ENCODE results near the gene COL23A1.

COL23A1 gene

GRCh38 chr5:178392931-178393394 is 197.2 kb downstream of the COL23A1 start:
- DNase-seq (ENCODE audit: low spot score), result no peak

DNA sequence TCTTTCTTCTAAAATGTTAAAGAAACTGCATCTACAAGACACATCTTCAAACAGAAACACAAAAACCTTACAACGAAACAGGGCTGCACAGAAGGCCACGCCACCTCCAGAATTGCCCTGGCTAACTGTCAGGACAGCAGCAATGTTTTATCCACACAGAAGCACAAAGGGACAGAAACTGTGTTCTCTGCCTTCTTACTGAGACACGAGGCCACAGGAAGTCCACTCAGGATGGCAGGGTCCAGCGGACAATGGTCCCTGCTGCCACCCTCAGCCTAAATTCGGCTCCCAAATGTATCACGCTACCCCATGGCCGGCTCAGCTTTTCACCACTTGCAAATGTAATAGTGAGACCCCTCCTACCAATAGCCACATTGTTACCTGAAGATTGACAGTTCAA is 197.8 kb downstream of the COL23A1 start:
- no peak for DNase-seq (ENCODE audit: low spot score)

GRCh38 chr5:178391480-178391879 is 198.7 kb downstream of the COL23A1 start:
- no peak for DNase-seq (ENCODE audit: low spot score)

DNA sequence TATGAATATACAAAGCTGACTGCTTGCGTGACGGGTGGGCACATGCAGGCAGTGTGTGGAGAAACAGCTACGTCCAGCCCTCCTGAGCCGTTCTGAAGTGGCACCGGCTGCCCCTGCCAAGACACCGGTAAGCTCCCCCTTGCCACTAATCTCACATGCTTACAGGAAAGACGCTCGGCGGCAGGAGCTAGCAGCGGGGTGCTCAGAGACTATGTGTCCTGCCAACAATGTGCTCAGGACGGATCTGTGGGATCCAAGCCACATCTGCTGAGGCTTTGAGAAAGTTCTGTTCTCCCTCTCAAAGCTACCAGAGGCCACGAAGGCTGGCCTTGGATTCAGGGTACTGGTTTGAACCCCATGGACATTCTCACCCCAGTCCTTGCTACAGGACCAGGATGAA is 200.4 kb downstream of the COL23A1 start:
- no peak for DNase-seq (ENCODE audit: low spot score)

GRCh38 chr5:178389026-178389729 is 201.0 kb downstream of the COL23A1 start:
- DNase-seq (ENCODE audit: low spot score), result no peak

DNA sequence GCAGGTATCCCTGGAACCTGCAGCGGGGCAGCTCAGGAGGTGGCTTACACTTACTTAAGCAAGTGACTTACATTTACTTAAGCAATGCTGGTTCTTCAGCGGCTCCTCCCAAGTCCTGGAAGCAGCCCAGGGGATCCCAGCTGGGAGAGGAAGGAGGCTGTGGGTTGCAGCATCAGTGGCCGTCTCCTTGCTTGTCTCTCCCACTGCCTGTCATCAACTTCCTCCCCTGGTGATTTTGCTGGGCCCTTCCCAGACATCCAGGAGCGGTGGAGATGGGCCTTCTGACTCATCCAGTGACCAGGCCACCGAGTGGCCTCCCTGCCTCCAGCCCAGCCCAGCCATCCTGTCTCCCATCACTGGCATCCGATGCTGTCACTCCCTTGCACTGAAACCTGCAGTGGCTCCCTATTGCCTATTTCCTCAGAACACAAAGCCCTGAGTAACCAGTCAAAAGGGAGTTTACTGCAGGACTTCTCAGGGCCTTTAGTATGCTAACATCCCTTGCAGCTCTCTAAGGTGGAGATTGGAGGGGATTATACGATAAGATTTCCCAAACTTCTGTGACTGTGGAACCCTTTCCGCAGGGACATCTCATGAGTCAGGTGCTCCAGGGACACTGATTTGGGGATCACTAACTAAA is 201.7 kb downstream of the COL23A1 start:
- DNase-seq (ENCODE audit: low spot score), result no peak

DNA sequence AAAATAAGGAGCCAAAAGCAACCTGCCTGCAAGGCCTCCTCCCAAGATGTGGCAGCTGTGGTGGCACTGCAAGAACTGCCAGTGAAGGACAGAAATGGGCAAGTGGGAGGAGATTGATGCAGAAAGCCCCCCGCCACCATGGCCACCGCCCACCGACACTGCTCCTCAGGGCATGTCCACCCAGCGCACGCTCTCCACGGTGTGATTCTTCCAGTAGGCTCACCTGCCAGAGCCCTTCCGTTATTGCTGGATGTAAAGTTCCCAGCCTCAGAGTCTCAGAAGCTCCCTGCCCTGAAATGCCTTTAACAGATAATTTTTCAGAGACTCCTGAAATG is 202.4 kb downstream of the COL23A1 start:
- DNase-seq (ENCODE audit: low spot score), result no peak

GRCh38 chr5:178387061-178387855 is 202.9 kb downstream of the COL23A1 start:
- DNase-seq (ENCODE audit: low spot score), result no peak

DNA sequence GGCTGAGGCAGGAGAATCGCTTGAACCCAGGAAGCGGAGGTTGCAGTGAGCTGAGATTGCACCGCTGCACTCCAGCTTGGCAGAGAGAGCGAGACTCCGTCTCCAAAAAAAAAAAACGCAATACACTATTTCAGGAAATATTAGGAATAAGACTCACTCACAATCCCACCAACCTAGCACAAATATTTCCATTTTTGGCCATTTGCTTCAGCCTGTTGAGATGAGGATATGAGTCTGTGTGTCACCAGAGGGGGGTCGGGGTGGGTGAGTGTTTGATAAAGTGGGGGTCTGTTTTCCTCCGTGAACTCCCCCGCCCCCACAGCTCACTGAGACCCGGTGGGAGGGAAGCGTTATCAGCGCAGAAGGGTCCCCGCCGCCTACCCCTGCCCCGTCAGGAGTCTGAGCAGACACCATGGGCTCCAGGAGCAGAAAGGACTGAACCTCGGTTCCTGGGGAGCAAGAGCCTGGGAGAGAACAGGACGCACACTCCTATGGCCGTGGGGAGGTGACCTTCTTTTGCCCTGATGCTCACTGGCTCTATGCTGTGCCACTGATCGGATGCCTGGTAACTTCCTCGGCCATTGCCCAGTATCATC is 203.8 kb downstream of the COL23A1 start:
- DNase-seq (ENCODE audit: low spot score), result no peak

GRCh38 chr5:178385496-178385890 is 204.7 kb downstream of the COL23A1 start:
- DNase-seq (ENCODE audit: low spot score), result no peak

- no peak for DNase-seq (ENCODE audit: low spot score)
These were observed 205.2 kb downstream of the COL23A1 start for GRCh38 chr5:178384816-178385495.

DNA sequence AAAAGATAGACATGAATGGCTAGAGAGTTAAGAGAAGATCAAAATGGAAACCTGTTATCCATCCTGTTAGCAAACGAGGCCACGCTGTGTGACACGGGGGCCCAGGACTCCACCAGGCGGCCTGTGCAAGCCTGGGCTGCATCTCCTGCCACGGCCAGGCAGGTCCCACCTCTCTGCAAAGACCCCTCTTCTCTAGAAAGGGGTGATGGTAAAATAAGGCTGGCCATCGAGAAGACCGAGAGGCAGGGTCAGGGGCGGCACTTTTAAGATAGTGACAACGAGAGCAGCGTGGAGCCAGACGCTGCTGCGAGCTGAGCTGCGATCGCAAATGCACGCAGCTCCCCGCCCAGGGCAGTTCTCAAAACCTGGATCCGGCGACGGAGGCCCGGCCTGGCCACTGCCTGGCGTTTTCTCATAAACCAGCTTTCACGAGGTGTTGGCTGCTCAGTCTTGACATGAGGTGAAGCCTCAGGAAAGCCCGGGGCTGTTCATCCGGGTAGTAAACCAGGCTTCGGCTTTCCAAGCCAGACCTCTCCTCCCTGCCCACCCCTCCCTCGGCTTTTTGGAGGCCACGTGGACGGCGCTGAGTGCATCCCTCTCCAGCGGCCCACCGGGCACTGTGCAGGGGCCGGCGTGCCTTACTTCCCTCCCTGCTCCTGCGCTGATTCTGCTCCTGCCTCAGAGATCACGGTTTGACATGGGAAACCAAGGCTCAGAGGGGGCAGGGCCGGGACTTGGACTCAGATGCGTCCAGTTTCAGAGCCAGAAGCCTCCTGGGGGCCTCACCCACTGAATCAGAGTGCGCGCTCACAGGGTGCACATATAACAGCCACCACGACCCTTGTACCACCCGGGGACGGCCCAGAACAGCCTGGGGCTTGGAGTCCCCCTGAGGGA is 206.0 kb downstream of the COL23A1 start:
- DNase-seq (ENCODE audit: low spot score), result no peak

DNA sequence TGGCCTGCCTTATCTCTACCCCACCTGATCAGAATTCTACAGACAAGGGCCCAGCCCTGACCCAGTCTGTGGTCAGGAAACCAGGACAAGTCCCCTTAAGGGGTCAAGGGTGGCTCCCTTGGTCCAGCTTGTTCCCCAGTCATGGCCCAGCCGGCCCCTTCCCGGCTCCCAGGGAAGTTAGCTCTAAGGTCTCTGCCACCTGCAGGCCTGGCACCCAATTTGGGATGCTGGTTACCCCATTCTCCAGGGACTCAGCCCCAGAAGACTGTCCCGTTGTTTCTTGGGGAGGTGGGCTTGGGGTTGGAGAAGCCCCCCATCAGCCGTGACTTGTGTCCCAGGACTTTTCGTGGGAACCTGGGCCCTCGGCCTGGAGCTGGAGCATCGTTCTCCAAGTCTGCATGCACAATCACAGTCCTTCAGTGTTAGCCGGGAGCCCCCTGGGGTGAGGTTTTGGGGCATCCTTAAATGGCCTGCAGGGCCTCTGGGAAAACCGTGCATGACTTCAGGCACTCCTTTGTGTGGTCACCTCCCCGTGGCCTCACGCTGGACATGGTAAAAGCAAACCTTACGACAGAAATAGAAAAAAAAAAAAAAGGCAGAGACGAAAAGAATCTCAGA is 206.8 kb downstream of the COL23A1 start:
- DNase-seq (ENCODE audit: low spot score), result no peak

GRCh38 chr5:178382754-178383164 is 207.4 kb downstream of the COL23A1 start:
- DNase-seq (ENCODE audit: low spot score), result no peak

GRCh38 chr5:178381921-178382695 is 208.1 kb downstream of the COL23A1 start:
- DNase-seq (ENCODE audit: low spot score), result no peak

DNA sequence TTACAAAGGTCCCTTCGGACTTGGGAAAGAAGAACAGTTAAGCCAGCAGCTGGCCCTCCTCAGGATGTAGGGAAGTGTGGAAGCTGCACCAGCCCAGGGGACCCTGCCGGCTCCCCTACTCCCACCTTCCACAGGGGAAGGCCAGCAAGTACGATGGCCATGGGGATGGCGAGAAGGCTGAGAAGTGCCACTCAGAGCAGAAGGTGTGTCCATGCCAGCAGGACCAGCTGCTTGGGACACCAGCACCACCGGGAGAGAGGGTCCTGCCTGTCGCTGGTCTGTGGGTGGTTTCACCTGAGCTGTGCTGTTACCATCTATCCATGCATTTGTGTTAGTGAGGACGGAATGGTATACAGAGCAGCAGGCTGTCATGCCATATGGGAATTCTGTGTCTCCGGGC is 209.0 kb downstream of the COL23A1 start:
- DNase-seq (ENCODE audit: low spot score), result no peak

DNA sequence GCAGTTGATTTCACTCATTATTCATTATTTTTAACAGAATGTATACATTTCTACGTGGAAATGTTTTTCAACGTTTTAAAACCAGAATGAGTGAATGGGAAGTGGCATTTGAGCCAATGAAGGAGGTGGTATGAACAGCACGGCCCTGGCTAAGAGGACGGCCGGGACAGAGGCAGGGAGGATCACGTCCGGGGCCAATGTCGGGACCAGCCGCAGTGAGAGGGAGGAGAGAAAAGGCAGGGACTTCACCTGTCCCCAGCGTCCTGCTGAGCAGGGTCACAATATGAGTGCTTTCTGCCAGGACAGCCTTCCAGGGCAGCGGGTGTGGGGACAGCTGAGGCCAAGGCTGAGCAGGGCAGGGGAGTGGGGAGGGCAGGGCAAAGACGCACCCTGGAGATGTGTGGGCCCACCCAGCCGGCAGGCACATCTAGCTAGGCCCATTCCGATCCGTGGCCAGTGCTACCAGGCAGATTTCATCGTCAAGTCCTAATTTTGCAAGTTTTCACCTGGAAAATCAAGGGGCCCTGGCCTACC is 209.6 kb downstream of the COL23A1 start:
- no peak for DNase-seq (ENCODE audit: low spot score)

GRCh38 chr5:178380086-178380485 is 210.1 kb downstream of the COL23A1 start:
- no peak for DNase-seq (ENCODE audit: low spot score)
